Measurements from ENCODE around the gene ELK3. TPM values are rescaled to one million over a fixed set of nuclear protein-coding genes. Genes with fewer than 3 reads are reported as not detected.

Gene ELK3
- total RNA-seq, 4 donors from 2014 or later = 10.0 to 13.5 (median 11.0) TPM

GRCh38 chr12:96186607-96187301 lies 7.4 kb upstream of the ELK3 start:
- 52% methylated on average over 10 of the region's 10 CpGs for WGBS
- Histone ChIP-seq H3K27ac (no peak overlapping the region), H3K9me3 (no peaks in the 10 kb centered on the region), H3K4me1 (no peaks in the 10 kb centered on the region), H3K36me3 (no peaks in the 10 kb centered on the region), H3K27me3 (no peaks in the 10 kb centered on the region), H3K4me3 (no peak overlapping the region)
- TF ChIP-seq CTCF (IDR thresholded peaks at IDR 0.05) (no peak), POLR2AphosphoS5 (IDR thresholded peaks at IDR 0.05) (no peak), POLR2A (IDR thresholded peaks at IDR 0.05) (no peak), EP300 (IDR thresholded peaks at IDR 0.05) (no peak)
- no peak for DNase-seq (ENCODE audit: low spot score in 2 of 2)

- WGBS = 87% methylated on average over 2 of the region's 2 CpGs
- Histone ChIP-seq H3K27ac (no peak overlapping the region), H3K4me3 (no peak overlapping the region), H3K9me3 (no peaks in the 10 kb centered on the region), H3K4me1 (no peaks in the 10 kb centered on the region), H3K27me3 (no peaks in the 10 kb centered on the region), H3K36me3 (no peaks in the 10 kb centered on the region)
- TF ChIP-seq CTCF (IDR thresholded peaks at IDR 0.05) (no peak), POLR2AphosphoS5 (IDR thresholded peaks at IDR 0.05) (no peak), EP300 (IDR thresholded peaks at IDR 0.05) (no peak), POLR2A (IDR thresholded peaks at IDR 0.05) (no peak)
- DNase-seq (ENCODE audit: low spot score in 2 of 2) = no peak
Observed at GRCh38 chr12:96187956-96188355, 6.2 kb upstream of the ELK3 start.

GRCh38 chr12:96189781-96190180 lies 4.4 kb upstream of the ELK3 start:
- 84% methylated on average over 5 of the region's 5 CpGs for WGBS
- no peaks in the 10 kb centered on the region for H3K9me3 ChIP-seq
- peak in 1 of 2 donors; percentile 15 for DNase-seq (ENCODE audit: low spot score in 2 of 2)

GRCh38 chr12:96190413-96191108 lies 3.6 kb upstream of the ELK3 start:
- no peaks in the 10 kb centered on the region for H3K27me3 ChIP-seq
- H3K36me3 ChIP-seq = no peaks in the 10 kb centered on the region
- WGBS = 89% methylated on average over 10 of the region's 10 CpGs
- no peak overlapping the region for H3K27ac ChIP-seq
- no peak for DNase-seq (ENCODE audit: low spot score in 2 of 2)
- H3K4me1 ChIP-seq = no peaks in the 10 kb centered on the region
- no peak for TF ChIP-seq POLR2AphosphoS5 (IDR thresholded peaks at IDR 0.05)
- no peak for TF ChIP-seq CTCF (IDR thresholded peaks at IDR 0.05)
- no peak for TF ChIP-seq POLR2A (IDR thresholded peaks at IDR 0.05)
- TF ChIP-seq EP300 (IDR thresholded peaks at IDR 0.05) = no peak
- no peaks in the 10 kb centered on the region for H3K9me3 ChIP-seq
- no peak overlapping the region for H3K4me3 ChIP-seq

More at GRCh38 chr12:96189781-96190180, 4.4 kb upstream of the ELK3 start:
- Histone ChIP-seq H3K36me3 (no peaks in the 10 kb centered on the region), H3K4me3 (no peak overlapping the region), H3K27ac (no peak overlapping the region), H3K27me3 (no peaks in the 10 kb centered on the region), H3K4me1 (no peaks in the 10 kb centered on the region)
- TF ChIP-seq EP300 (IDR thresholded peaks at IDR 0.05) (no peak), CTCF (IDR thresholded peaks at IDR 0.05) (no peak), POLR2A (IDR thresholded peaks at IDR 0.05) (no peak)

- no peak for TF ChIP-seq POLR2A (IDR thresholded peaks at IDR 0.05)
- TF ChIP-seq CTCF (IDR thresholded peaks at IDR 0.05) = no peak
- no peak for TF ChIP-seq EP300 (IDR thresholded peaks at IDR 0.05)
- TF ChIP-seq POLR2AphosphoS5 (IDR thresholded peaks at IDR 0.05) = no peak
- no peaks in the 10 kb centered on the region for H3K9me3 ChIP-seq
- 74% methylated on average over 9 of the region's 9 CpGs for WGBS
- H3K4me3 ChIP-seq = no peak overlapping the region
- H3K27ac ChIP-seq = peak overlapping the region; percentile 83
- H3K36me3 ChIP-seq = no peaks in the 10 kb centered on the region
- DNase-seq (ENCODE audit: low spot score in 2 of 2) = no peak
- H3K27me3 ChIP-seq = no peaks in the 10 kb centered on the region
- peaks cover 24% of the 10 kb centered on the region for H3K4me1 ChIP-seq
Observed at GRCh38 chr12:96192926-96193573, 1.1 kb upstream of the ELK3 start.
